Gastroesophageal sphincter (tissue), 4 donors: ENCODE data around the gene OMP. TPM values are rescaled to one million over a fixed set of nuclear protein-coding genes. Genes with fewer than 3 reads are reported as not detected.

Experiments used
- ATAC-seq: fragments of 150-250 bp; one replicate; pipeline ENCODE4 v1.9.1; 2016; ENCODE audit warnings: mild to moderate bottlenecking, moderate library complexity
- H3K27ac ChIP-seq, 4 donors: fragments of 200-600 bp; sonication (generic) in 3 of 4; 1 replicate in 3 of 4; 2 replicates in 1 of 4; pipeline ENCODE4 v1.5.1; 2016 to 2019
- H3K27me3 ChIP-seq: fragments of 200-600 bp; sonication (generic); one replicate; pipeline ENCODE4 v1.5.1; 2019
- H3K36me3 ChIP-seq, 2 donors: fragments of 200-600 bp; sonication (generic); one replicate each; pipeline ENCODE4 v1.5.1; 2019; ENCODE audit warnings: control low read depth in 1 of 2
- H3K4me1 ChIP-seq, 3 donors: fragments of 200-600 bp; sonication (generic); 1 replicate in 2 of 3; 2 replicates in 1 of 3; pipeline ENCODE4 v1.5.1; 2016 to 2019; ENCODE audit warnings: control low read depth in 2 of 3
- H3K4me3 ChIP-seq, 2 donors: fragments of 200-600 bp; sonication (generic); one replicate each; pipeline ENCODE4 v1.5.1; 2019; ENCODE audit warnings: mild to moderate bottlenecking in 1 of 2, moderate library complexity in 1 of 2
- H3K9me3 ChIP-seq, 3 donors: fragments of 200-600 bp; sonication (generic); one replicate each; pipeline ENCODE4 v1.5.1; 2017 to 2019; ENCODE audit warnings: control low read depth in 2 of 3
- CTCF ChIP-seq, 4 experiments: fragments of 200-600 bp in 2 of 4; fragments of 450-650 bp in 2 of 4; sonication (generic) in 1 of 4; IDR thresholded peaks; one replicate each; pipeline ENCODE4 v1.5.1; 2017 to 2019; ENCODE audit warnings: antibody characterized with exemption in 4 of 4, mild to moderate bottlenecking in 2 of 4, moderate library complexity in 2 of 4
- EP300 ChIP-seq: sonication (generic); formaldehyde crosslinking; IDR thresholded peaks from one replicate; pipeline ENCODE4 v1.6.1; 2017; ENCODE audit warnings: antibody characterized with exemption, mild to moderate bottlenecking
- POLR2A ChIP-seq, 2 donors: fragments of 450-650 bp; IDR thresholded peaks; one replicate each; pipeline ENCODE4 v1.6.1; 2017; ENCODE audit warnings: antibody characterized with exemption in 2 of 2, mild to moderate bottlenecking in 2 of 2, moderate library complexity in 1 of 2
- POLR2AphosphoS5 ChIP-seq: sonication (generic); formaldehyde crosslinking; IDR thresholded peaks from one replicate; pipeline ENCODE4 v1.6.1; 2017; ENCODE audit warnings: antibody characterized with exemption
- WGBS, 2 donors: methylation state at CpG; one replicate each; pipeline ENCODE4 v1.1.5; 2018; ENCODE audit warnings: low coverage in 1 of 2; 5-methylcytosine and 5-hydroxymethylcytosine counted together
- total RNA-seq, 4 donors: library from RNA; depleted of rRNA; stranded (reverse); fragments of >200 nt; gene quantifications; one replicate each; pipeline ENCODE4 v1.1.0, GENCODE V29; 2016

The OMP gene
- total RNA-seq, 4 donors from 2014 or later, result not detected

- peaks cover 0 to 16% (median 4%) of the 10 kb centered on the region in 3 donors for H3K4me1 ChIP-seq
- H3K36me3 ChIP-seq, result no peaks in the 10 kb centered on the region
- peaks cover 19% of the 10 kb centered on the region for H3K27me3 ChIP-seq
- ATAC-seq, result no peak
- no peak overlapping the region for H3K4me3 ChIP-seq
- TF ChIP-seq EP300 (no peak), CTCF (IDR thresholded peaks at IDR 0.05) (no peak), POLR2AphosphoS5 (no peak), POLR2A (IDR thresholded peaks at IDR 0.05) (no peak)
- no peaks in the 10 kb centered on the region for H3K9me3 ChIP-seq
- no peak overlapping the region for H3K27ac ChIP-seq
- WGBS, 2 donors, result 93 to 100% methylated on average over 1 to 3 of the region's 8 CpGs
Measured at GRCh38 chr11:77139201-77139600, 36.6 kb downstream of the OMP start.

GRCh38 chr11:77140231-77140851 is 37.7 kb downstream of the OMP start:
- peak overlapping the region in 2 of 4 donors; percentile 6 to 14 for H3K27ac ChIP-seq
- WGBS, 2 donors, result 75 to 80% methylated on average over 1 of the region's 8 CpGs

GRCh38 chr11:77141034-77141433 is 38.4 kb downstream of the OMP start:
- Histone ChIP-seq H3K36me3 (no peaks in the 10 kb centered on the region), H3K4me3 (no peak overlapping the region), H3K9me3 (no peaks in the 10 kb centered on the region), H3K4me1 (peaks cover 0 to 16% (median 4%) of the 10 kb centered on the region in 3 donors), H3K27me3 (peaks cover 30% of the 10 kb centered on the region), H3K27ac (no peak overlapping the region)
- 83 to 90% methylated on average over 2 to 4 of the region's 4 CpGs for WGBS, 2 donors
- no peak for ATAC-seq
- TF ChIP-seq POLR2AphosphoS5, result no peak
- no peak for TF ChIP-seq EP300
- TF ChIP-seq CTCF (IDR thresholded peaks at IDR 0.05), result no peak

More at GRCh38 chr11:77140231-77140851, 37.7 kb downstream of the OMP start:
- Histone ChIP-seq H3K9me3 (no peaks in the 10 kb centered on the region), H3K4me3 (no peak overlapping the region), H3K27me3 (peaks cover 23% of the 10 kb centered on the region), H3K36me3 (no peaks in the 10 kb centered on the region), H3K4me1 (peaks cover 0 to 16% (median 4%) of the 10 kb centered on the region in 3 donors)
- ATAC-seq, result peak; percentile 64
- no peak for TF ChIP-seq POLR2AphosphoS5
- no peak for TF ChIP-seq POLR2A (IDR thresholded peaks at IDR 0.05)

- Histone ChIP-seq H3K27me3 (peaks cover 32% of the 10 kb centered on the region), H3K4me1 (peaks cover 0 to 16% (median 4%) of the 10 kb centered on the region in 3 donors), H3K4me3 (no peak overlapping the region), H3K9me3 (no peaks in the 10 kb centered on the region), H3K36me3 (no peaks in the 10 kb centered on the region), H3K27ac (no peak overlapping the region)
- no peak for ATAC-seq
- no peak for TF ChIP-seq EP300
- no peak for TF ChIP-seq POLR2AphosphoS5
- TF ChIP-seq CTCF (IDR thresholded peaks at IDR 0.05), result no peak
- no peak for TF ChIP-seq POLR2A (IDR thresholded peaks at IDR 0.05)
- WGBS, 2 donors, result 98 to 100% methylated on average over 4 of the region's 4 CpGs
Measured at GRCh38 chr11:77141475-77141874, 38.8 kb downstream of the OMP start.

GRCh38 chr11:77142091-77142975 is 39.7 kb downstream of the OMP start:
- H3K4me3 ChIP-seq, result no peak overlapping the region
- no peaks in the 10 kb centered on the region for H3K36me3 ChIP-seq
- peaks cover 35% of the 10 kb centered on the region for H3K27me3 ChIP-seq
- WGBS, 2 donors, result 90 to 100% methylated on average over 1 to 2 of the region's 11 CpGs
- H3K4me1 ChIP-seq, result peaks cover 0 to 16% (median 4%) of the 10 kb centered on the region in 3 donors
- H3K9me3 ChIP-seq, result no peaks in the 10 kb centered on the region
- ATAC-seq, result no peak
- TF ChIP-seq POLR2AphosphoS5 (no peak), CTCF (IDR thresholded peaks at IDR 0.05) (no peak), EP300 (no peak), POLR2A (IDR thresholded peaks at IDR 0.05) (no peak)
- H3K27ac ChIP-seq, result no peak overlapping the region
